Uterus (tissue), 2 donors: ENCODE results near the gene SDK2.

Experiments used
- POLR2A ChIP-seq, 2 donors: fragments of 450-650 bp; IDR thresholded peaks; one replicate each; pipeline ENCODE4 v1.6.1; 2016; ENCODE audit warnings: antibody characterized with exemption in 2 of 2, mild to moderate bottlenecking in 1 of 2, moderate library complexity in 1 of 2
- TF ChIP-seq, protein P1 (sequence below), 4 experiments: fragments of 200-600 bp in 2 of 4; fragments of 450-650 bp in 2 of 4; sonication (generic) in 2 of 4; IDR thresholded peaks; one replicate each; pipeline ENCODE4 v1.5.1; 2016 to 2019; ENCODE audit warnings: antibody characterized with exemption in 4 of 4, mild to moderate bottlenecking in 2 of 4, moderate library complexity in 1 of 4

DNA sequence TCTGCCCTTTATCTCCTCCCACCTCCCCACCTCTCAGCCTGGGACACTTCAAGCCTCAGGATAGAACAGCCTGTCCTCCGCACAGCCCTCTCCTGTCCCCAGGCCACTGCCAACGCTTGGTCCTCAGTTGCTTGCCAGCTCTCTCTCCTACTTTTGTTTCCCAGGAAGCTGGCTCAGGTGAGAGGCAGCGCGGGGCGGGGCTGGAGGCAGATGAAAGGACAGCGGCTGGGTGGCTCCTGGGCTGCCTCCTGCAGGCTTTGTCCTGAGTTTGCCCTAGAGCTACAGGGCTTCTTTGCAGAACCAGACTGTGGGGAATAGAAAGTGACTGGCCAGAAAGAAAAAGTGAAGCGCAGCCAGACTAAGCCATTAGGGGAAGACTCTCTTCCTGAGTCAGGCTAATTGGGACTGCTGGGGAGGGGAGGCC lies 284.2 kb downstream of the SDK2 start:
- TF ChIP-seq, protein P1, sequence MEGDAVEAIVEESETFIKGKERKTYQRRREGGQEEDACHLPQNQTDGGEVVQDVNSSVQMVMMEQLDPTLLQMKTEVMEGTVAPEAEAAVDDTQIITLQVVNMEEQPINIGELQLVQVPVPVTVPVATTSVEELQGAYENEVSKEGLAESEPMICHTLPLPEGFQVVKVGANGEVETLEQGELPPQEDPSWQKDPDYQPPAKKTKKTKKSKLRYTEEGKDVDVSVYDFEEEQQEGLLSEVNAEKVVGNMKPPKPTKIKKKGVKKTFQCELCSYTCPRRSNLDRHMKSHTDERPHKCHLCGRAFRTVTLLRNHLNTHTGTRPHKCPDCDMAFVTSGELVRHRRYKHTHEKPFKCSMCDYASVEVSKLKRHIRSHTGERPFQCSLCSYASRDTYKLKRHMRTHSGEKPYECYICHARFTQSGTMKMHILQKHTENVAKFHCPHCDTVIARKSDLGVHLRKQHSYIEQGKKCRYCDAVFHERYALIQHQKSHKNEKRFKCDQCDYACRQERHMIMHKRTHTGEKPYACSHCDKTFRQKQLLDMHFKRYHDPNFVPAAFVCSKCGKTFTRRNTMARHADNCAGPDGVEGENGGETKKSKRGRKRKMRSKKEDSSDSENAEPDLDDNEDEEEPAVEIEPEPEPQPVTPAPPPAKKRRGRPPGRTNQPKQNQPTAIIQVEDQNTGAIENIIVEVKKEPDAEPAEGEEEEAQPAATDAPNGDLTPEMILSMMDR (IDR thresholded peaks at IDR 0.05) = no peak
- TF ChIP-seq POLR2A (IDR thresholded peaks at IDR 0.05) = no peak
